Stimulated activated CD8-positive, alpha-beta memory T cell treated with anti-CD3 and anti-CD28 coated beads, Interleukin-15, amount 100 ng/mL, for 1 hour (primary cell): ENCODE results near the gene IDH3G.

Experiments
- DNase-seq: peaks from one replicate; pipeline ENCODE4 v3.0.0-alpha.2; 2020; ENCODE audit warnings: low read depth

The IDH3G gene

DNA sequence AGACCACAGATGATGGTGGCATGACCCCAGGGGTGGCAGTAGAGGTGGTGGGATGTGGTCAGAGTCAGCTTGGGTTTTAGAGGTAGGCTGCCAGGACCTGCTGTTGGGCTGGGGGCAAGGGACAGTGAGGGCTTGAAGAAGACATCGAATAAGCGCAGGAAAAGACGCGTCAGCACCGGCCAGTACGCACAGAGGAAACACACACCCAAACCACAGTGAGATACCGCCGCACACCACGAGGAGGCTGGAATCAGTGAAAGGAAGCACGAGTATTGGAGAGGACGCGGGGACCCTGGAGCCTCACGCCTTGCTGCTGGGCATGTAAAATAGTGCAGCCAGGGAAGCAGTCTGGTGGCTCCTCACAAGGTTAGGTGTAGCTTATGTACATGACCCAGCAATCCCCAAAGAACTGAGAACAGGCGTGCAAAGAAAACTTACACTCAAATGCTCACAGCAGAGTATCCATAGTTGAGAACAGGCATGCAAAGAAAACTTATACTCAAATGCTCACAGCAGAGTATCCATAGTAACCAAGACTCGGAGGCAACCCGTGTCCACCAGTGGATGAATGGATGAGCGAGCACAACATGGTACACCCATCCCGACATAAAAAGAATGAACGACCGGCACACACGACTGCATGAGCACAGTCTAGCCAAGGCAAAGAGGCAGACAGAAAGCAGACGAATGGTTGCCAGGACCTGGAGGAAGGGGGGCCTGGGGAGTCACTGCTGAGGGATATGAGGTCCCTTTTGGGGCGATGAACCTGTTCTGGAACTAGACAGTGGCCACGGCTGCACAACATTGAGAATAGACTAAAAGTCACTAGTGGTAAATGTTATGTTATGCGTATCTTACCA, 22.9 kb upstream of the IDH3G start:
- no peak for DNase-seq

DNA sequence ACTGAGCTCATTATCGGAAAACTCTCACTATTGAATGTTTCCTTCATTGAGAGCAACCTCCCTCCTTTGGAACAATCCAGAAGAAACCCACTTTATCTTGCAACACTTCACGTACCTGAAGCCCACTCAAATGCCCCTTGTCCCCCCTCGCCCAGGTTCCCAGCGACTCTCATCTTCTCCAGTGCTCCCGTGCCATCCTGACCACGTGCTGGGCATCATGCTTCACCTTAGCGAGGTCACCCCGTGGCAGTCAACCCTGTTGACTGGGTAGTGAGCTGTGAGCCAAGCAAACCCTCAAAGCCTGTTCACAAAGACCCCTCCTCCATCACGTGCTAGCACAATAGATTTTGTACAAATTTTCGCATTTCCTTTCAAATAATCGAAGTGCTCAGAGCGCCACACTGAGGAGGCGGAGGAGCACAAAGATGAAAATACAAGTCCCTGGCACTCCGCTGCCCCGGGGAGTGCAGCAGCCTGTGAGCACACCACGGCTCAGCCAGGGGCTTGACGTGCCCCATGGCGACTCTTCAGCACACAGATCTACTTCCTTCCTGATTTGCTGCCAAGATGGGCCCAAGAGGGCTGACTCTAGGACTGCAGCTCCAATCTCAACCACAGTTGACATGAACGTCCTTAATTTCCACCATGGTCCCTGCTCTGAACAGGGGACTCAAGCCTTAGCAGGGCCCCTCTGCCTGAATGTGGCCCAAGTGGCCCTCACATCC, 20.6 kb upstream of the IDH3G start:
- no peak for DNase-seq

DNA sequence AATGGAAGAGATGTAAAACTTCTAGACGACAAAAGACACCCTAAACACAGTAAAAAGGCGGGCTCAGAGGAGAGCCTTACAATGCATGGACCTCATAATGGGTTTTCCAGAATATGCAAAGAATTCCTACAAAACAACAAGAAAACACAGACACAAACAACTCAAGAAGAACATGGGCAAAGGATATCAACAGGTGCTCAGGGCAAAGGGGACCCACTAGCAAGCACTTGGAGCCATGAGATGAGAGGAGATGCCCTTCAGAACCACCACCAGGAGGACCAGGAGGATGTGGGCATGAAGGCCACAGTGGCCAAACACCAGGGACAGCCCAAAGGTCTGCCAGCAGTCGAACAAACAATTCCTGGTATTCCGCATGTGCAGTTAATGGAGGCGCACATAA, 19.0 kb upstream of the IDH3G start:
- DNase-seq: no peak

DNA sequence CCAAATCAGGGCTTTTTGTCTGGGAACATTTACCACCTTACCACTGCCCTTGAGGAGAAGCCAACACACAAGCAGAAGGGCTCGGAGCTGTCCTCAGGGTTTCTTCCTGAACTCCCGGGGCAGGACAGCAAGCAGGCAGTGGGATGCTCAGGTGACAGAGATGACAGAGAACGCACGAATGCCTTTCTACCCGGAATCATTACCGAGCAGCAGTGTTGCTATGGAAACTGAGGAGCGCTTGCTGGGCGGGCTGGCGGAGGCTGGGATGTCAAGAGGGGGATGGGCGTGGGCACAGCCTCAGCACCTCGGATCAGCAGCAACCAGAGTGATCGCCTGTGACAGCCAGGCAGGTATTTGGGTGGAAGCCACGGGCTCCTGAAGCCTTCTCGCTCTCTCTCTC, 18.0 kb upstream of the IDH3G start:
- DNase-seq: no peak

DNA sequence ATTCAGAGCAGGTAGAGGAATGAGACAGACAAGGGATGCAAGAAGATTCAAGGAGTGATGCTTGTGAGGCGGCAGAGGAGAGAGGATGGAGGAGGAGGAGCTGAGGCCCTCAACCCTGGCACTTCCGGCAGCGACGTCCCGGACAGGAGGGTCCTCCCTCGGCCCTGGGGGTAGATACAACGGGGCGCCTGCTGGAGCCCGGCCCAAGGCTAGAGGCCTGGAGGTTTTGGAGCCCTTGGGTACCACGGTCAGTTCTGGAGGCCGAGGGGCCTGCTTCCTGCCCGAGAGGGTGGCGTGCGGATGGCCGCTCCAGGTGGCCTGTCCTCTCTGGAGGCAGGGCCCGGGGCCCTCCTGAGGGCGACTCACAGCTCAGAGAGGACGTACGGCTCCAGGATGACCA, 13.8 kb upstream of the IDH3G start:
- DNase-seq: no peak

DNA sequence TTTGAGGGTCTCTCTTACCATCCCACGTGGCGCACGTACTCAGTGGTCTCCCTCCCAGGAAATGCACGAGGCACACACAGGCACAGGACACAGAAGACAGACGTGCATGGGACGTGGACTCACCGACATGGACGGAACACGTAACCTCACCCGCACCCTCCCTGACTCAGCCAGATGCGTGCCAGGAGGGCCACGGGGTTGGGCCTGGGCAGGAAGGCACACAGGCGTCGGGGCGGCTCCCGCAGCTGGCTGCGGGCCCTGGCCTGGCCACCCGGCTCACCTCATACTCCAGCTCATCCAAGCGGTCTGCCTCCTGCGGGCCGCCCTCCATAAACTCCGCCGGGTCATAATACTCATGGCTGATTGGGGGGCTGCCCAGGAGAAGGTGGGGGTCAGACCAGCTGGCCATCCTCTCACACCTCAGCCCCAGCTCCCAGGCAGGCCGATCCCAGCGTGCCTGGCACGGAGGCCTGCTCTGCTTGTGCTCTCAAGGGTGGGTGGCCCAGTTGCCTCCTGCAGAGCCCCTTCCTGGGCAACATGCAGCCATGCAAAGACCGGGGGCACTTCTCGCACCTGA, 12.9 kb upstream of the IDH3G start:
- no peak for DNase-seq

DNA sequence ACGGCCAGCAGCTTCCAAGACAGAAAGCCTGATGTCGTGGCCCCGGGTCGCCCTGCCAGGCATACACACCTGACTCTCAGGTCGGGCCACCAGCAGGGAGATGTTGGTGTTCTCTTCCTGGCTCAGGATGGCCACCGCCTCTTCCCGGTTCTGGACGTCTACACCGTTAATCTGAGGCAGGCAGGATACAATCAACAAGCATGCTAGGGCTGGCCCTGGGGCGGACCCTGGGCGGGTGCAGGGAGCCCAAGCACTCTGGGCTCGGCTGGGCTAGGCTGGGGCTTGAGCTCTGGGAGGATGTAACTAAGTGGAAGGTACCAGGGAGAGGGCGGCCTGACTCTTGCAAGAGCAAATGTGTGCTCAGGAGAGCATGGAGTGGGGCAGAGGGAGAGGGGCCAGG, 11.3 kb upstream of the IDH3G start:
- DNase-seq: no peak

DNA sequence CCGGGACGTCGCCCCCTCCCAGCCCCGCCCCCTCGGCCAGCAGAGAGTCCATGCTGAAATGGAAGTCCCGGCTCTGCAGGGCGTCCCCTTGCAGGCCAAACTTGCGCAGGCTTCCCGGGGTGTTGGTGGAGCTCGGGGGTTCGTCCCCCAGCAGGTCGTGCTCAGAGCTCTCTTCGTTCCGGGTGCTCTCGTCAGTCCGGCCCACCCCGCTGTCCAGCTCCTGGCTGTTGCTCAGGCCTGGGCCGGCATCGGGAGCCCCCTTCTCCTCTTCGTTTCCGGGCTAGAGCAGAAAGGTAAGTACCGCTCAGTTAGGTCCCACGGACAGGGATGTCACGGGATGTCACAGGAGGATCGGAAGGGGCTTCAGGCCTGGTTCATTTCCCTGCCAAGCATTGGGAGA, 10.4 kb upstream of the IDH3G start:
- DNase-seq: no peak

DNA sequence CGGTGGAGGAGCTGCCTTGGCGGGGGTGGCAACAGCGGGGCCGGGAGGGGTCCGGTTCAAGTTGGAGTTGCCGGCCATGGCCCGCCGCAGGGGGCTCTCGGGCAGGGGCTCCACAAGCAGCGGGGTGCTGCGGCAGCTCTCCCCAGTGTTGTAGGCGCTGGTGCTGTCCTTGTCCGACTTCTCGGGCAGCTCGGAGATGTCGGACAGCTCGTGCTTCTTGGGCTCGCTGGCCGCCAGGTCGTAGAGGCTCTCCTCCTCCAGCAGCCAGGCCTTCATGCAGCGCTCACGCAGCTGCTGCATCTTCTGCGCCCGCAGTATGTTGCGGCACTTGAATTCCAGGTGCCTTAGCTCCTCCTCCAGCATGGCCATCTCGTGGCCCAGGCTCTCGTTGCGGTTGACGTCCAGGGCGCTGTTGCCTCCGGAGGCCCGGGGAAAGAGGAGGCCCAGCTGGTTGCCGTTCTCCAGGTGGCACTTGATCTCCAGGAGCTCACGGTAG, 10.0 kb upstream of the IDH3G start:
- DNase-seq: no peak

DNA sequence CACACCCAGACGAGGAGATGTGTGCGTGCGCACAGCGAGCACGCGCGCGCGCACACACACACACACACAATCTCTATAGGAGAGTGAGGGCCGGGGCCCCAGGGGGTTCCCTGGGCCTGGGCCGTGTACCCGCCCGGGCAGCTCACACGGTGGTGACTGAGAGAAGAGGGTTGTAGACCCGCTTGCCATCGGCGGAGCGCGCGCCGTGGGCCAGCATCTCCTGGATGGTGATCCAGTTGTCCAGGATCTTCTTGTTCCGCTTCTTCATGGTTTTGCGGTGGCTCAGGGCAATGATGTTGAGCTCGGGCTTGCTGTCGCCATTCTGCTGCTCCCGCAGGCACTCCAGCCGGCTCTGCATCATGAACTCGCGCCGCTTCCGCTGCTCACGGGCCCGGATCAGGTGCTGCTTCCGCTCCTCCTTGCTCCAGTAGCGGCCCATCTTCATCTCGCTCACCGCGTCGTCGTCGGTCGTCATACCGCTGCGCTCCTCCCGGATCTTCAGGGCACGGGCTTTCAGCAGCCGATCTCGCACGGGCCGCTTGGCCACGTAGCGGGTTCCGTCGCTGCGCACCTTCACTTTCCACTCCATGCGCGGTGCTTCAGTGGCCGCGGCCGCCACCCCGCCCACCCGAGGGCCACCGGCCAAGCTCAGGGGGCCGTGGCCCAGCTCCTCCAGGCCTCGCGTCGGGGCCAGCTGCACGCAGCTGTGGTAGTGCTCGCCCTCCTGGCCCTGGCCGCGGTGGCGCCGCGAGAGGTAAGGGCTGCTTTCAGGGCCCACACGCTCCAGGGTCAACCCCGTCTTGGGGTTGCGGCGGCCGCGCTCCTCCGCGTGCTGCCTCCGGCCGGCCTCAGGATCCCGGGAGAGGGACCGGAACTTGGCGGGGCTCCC, 9.3 kb upstream of the IDH3G start:
- DNase-seq: no peak

DNA sequence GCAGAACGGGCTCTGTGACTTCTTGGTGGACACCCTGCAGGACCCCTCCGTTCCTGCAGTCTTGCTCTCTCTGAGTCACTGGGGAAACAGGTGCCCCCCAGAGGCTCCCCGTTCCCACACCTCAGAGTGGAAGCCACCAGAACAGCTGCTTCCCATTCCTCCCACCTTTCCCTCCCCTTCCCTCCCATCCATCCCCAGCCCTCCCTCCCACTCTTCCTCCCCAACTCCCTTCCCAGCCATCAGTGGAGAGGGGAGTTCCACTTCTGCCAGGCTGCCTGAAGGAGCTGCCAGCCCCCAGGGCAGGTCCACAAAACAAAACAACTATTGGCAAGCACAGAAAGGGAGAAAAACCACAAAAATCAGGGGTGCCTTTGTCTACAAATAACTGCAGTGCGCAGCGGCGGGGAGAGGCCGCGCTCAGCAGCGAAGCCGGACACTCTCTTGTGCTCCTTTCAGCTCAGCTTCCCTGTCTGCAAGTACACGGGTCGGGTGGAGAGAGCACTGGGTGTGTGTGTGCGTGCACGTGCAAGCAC, 8.4 kb upstream of the IDH3G start:
- DNase-seq: no peak

DNA sequence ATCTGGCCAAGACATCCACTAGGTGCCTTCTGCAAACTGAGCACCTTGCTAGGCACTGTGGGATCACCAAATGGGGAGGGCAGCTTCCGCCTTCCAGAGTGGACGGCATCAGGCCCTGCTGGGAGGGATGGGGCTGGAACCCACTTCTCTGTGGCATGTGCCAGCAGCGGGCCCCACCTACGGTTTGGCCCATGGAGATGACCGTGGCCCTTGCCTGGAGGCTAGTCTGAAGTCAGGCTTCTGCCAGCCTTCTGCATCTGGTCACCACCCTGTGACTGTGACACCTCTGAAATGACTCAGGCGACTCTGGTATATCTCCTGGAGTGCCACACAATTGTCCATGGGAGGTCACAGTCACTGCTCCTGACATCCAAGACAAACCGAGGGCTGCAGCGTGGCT, 7.5 kb upstream of the IDH3G start:
- no peak for DNase-seq

DNA sequence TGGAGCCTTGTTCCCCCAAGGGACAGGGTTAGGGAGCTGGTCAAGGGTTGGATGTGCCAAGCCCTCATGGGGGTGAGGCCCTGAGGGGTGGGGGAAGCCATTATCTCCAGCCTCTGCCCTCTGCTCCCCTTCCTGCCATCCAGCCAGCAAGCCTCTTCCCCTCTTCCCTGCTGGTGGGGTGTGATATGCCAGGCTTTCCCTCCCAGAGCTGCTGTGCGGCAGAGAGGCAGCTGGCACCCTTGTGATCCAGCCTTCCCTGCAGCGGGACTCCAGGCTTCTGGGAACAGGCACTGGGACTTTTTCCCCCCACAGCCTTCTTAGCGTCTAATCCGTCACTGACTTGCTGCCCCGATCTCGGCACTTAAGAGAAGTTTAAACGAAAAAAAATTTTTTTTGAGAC, 6.6 kb upstream of the IDH3G start:
- no peak for DNase-seq

DNA sequence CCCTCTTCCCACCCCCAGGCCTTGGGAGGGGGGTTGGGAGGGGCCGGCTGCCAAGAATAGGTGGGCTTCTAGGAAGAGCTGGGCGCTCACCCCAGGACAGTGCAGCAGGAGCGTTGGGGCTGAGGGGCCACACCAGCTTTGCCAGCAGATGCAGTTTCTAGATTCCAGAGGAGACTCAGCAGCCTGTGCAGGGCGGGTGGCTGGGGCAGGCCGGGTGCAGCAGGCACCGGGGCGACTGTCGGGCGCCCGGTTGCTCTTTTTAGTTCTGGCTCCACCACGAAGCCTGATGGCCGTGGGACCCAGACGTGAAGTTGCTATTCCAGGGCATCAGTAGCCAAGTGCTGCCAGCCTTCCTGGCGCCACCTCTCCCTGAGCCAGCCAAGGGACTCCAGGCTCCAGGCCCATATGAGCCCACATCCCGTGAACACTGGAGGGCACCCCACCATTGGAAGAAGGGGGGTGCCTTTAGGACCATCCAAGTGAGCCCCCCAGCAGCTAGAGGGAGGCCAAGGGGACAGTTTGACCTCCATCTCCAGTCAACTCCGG, 6.1 kb upstream of the IDH3G start:
- no peak for DNase-seq

DNA sequence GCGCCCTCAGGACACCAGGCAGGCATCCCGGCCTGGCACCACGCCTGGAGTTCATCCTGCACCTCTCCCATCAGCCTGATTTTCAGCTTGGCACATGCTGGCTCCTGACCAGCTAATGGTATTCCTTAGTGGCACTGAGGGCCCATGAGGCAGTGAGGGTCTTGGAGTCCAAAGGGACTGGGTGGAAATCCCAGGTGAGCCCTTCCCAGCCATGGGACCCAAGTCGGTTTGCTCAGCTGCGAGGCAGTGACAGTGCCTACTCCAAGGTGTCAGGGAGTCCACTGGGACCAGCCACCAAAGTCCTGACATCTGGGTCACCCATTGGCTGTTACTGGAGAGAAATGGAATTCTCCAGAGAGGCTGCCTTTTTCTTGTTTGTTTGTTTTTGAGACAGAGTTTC, 5.2 kb upstream of the IDH3G start:
- DNase-seq: no peak

DNA sequence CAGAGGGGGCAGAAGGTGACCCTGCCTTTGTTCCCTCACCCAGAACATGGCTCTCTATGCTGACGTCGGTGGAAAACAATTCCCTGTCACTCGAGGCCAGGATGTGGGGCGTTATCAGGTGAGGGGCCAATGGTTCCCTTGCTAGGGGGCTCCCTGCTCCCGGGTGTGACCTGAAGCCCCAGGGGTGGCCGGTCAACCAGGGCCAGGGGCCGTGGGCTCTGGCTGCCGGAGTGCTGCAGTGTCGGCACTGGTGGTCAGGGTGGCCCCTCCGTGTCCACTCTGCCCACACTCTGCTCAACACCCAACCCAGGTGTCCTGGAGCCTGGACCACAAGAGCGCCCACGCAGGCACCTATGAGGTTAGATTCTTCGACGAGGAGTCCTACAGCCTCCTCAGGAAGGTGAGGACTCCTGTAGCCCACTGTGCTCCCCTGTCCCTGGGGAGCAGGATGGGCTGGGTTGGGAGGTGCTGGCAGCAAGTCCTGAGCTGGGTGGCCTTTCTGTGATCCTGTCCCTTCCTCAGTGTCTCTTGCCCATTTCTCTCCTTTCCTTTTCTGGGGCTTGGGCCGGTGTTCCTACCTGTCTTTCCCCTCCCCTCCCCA, 3.3 kb upstream of the IDH3G start:
- no peak for DNase-seq

DNA sequence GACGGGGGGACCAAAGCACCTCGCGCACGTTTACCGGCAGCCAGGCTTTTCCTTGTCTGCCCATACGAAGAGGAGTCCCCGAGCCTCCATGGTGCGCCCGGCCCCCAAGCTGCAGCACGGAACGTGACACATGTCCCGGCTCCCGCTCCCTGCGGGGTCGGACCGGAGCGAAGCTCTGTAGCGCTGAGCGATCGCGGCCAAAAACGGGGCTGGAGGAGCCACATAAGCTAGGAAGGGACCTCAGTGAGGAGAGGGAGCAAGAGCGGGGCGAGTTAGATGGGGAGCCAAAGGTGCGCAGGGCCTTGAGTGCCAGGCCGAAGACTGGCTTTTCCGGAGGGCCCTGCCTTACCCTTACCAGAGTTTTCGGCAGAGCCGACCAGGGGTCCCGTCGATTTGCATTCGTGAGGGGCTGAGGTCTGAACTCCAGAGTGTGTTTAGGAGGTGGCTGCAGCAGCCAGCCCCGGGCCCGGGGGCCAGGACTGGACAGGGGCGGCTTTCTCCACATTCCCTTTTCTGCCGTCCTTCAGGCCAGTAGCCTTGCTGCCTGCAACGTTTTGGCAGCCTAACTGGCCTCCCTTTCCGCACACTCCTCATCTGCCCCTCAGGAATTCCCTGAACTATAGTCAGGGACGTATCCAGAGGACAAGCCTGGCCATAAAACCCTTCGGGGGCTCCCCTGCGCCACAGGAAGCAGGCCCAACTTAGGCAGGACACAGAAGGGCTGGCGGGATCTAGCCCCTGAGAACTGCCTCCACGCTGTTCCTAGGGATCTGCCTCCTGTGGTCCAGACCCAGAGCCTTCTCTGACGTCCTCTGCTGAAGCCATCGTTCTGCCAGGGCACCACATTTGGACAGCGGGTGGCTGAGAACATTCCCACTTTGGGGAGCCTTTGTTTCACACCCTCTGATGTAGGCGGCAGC, 982 bp upstream of the IDH3G start:
- DNase-seq: no peak

DNA sequence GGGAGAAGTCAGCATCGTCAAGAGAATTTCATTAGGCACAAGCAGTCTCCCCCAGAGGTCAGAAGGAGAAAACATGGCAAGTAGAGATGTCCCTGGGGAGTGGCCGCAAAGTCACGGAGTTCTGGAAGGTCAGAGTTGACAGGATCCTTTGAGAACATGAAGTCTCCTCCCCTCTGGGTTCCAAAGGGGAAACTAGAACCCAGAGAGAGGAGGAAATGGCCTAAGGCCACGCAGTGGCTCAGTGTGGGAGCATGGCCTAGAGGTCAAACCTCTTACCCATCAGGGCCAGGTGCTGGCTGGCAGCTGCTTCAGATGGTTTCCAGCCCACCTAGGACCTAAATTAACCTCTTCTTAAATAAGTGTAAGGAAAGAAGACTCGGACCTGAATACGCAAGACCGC, 884 bp downstream of the IDH3G start:
- DNase-seq: no peak

DNA sequence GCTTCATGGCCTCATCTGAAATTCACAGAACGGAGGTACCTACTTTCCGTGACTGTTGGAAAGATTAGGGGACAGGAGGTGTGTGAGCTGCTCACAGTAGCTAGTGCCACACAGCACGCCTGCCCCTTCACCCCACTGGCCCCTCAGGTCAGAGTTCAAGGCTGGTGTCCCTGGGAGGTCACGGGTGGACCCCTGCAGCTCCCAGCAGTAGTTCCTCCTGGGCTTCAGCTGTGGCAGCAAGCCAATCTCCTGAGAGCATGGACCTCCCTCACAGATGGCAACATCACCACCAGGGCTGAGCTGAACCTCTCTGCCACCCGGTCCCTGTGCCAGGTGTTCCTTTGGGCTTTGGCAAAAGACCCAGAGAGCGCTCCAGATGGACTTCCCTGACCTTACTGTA, 1.8 kb downstream of the IDH3G start:
- no peak for DNase-seq
